DND-41 (cell line): ENCODE data around the gene GH2.
A peak's percentile ranks its signal among the peaks of the same experiment; 100 is the strongest.
"Not testable (repeated sequence)": the region's sequence is repeated elsewhere in the genome, so short reads cannot be mapped to it uniquely, and the experiment has no call there.

Experiments used
- EZH2 ChIP-seq: IDR thresholded peaks from 3 replicates; pipeline ENCODE4 v1.6.1; 2012; ENCODE audit warnings: borderline replicate concordance, low read depth, mild to moderate bottlenecking, moderate library complexity, low read length, inconsistent platforms; ENCODE audit not compliant: severe bottlenecking
- TF ChIP-seq, protein P1 (sequence below): IDR thresholded peaks from 2 replicates; pipeline ENCODE4 v1.5.1; 2012; ENCODE audit warnings: borderline replicate concordance, low read length, moderate library complexity, mild to moderate bottlenecking; ENCODE audit not compliant: poor library complexity, severe bottlenecking; ENCODE audit errors: extremely low read depth

DNA sequence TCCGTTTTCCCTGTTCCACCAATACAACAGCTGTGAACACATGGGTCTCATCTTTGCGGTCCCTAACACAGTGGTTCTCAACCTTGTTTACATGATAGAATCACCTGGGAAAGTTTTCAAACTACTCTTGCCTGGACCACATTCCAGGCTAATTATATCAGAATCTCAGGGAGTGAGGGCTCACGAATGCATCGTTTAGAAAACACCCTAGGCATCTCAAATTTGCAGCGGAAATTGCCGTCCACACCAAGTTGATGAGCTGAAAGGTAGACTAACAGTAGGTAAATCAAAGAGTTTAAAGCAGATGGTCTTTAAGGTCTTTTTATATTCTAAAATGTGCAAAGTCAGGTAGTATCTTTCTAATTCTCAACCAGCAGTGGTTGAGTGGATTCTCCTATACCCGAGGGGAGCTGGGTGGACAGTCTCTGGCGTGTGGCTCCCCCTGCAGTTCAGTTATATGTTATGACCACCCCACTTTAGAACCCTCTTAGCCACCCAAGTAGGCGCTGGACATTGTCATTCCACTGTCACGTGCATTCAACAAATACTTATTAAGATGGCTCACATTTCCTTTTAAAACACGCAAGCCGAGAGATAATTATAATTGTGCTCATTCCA, 25.5 kb upstream of the GH2 start:
- TF ChIP-seq, protein P1, sequence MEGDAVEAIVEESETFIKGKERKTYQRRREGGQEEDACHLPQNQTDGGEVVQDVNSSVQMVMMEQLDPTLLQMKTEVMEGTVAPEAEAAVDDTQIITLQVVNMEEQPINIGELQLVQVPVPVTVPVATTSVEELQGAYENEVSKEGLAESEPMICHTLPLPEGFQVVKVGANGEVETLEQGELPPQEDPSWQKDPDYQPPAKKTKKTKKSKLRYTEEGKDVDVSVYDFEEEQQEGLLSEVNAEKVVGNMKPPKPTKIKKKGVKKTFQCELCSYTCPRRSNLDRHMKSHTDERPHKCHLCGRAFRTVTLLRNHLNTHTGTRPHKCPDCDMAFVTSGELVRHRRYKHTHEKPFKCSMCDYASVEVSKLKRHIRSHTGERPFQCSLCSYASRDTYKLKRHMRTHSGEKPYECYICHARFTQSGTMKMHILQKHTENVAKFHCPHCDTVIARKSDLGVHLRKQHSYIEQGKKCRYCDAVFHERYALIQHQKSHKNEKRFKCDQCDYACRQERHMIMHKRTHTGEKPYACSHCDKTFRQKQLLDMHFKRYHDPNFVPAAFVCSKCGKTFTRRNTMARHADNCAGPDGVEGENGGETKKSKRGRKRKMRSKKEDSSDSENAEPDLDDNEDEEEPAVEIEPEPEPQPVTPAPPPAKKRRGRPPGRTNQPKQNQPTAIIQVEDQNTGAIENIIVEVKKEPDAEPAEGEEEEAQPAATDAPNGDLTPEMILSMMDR, result peak; percentile 23
- TF ChIP-seq EZH2, result not testable (repeated sequence)
